ENCODE data around the gene NAXE. TPM values are rescaled to one million over a fixed set of nuclear protein-coding genes. Genes with fewer than 3 reads are reported as not detected.

NAXE gene
- total and polyA plus RNA-seq, 2 of the 13 experiments (the other 11 are each of a cell fraction or from before 2014, with no cell fraction given) = 39.4 to 59.4 TPM

DNA sequence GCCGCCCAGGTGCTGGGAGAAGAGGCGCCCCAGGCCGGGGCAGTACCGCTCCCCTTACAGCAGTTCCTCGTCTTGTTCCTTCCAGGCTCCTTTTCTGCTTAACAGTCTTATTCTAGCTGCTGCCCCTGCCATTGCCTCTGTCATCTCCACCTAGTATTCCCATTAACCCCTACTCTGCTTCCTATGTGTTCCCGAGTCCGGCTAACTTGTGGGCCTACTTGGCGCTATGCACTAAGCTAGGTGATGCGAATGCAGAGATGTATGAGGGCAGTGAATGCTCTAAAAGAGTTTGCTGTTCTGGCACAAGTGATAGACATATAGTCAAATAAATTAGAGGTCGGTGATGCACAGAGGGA is 18.9 kb upstream of the NAXE start (continued):
- TF ChIP-seq NFE2L1 (CRISPR knock-in tag; IDR thresholded peaks at IDR 0.05; ENCODE audit: borderline replicate concordance) (no peak), REL (CRISPR knock-in tag; conservative IDR thresholded peaks at IDR 0.05) (no peak; the same call in 1 of the 2 replicates), HOXA5 (CRISPR knock-in tag; IDR thresholded peaks at IDR 0.05) (0 out of 2 replicates have a peak, but pooled peaks have one; percentile 23), ZNF780A (CRISPR knock-in tag; IDR thresholded peaks at IDR 0.05) (no peak), ZFP36L2 (CRISPR knock-in tag; IDR thresholded peaks at IDR 0.05) (no peak), ZC3H13 (CRISPR knock-in tag; IDR thresholded peaks at IDR 0.05) (0 out of 2 replicates have a peak, but pooled peaks have one; percentile 2), ZNF263 (CRISPR knock-in tag; IDR thresholded peaks at IDR 0.05) (0 out of 2 replicates have a peak, but pooled peaks have one; percentile 4), MAFF (IDR thresholded peaks at IDR 0.05; ENCODE audit: low read depth, low read length) (no peak), SMAD3 (CRISPR knock-in tag; IDR thresholded peaks at IDR 0.05) (0 out of 2 replicates have a peak, but pooled peaks have one; percentile 13), KLF15 (CRISPR knock-in tag; IDR thresholded peaks at IDR 0.05; ENCODE audit: borderline replicate concordance) (no peak), ZIK1 (CRISPR knock-in tag; IDR thresholded peaks at IDR 0.05; ENCODE audit: borderline replicate concordance, low read depth) (no peak), SP2 (CRISPR knock-in tag; IDR thresholded peaks at IDR 0.05) (no peak), PPARG (CRISPR knock-in tag; conservative IDR thresholded peaks at IDR 0.05) (no peak), KMT2B (CRISPR knock-in tag; IDR thresholded peaks at IDR 0.05) (no peak), BRCA1 (CRISPR knock-in tag; IDR thresholded peaks at IDR 0.05) (no peak), ZNF382 (CRISPR knock-in tag; IDR thresholded peaks at IDR 0.05; ENCODE audit: borderline replicate concordance) (no peak), PHB2 (IDR thresholded peaks at IDR 0.05; ENCODE audit: partially characterized antibody) (no peak), ZFP36 (IDR thresholded peaks at IDR 0.05; ENCODE audit: borderline replicate concordance, low read depth, low read length, partially characterized antibody) (no peak), CCDC6 (CRISPR knock-in tag; IDR thresholded peaks at IDR 0.05) (no peak)
- TF ChIP-seq, protein P1, sequence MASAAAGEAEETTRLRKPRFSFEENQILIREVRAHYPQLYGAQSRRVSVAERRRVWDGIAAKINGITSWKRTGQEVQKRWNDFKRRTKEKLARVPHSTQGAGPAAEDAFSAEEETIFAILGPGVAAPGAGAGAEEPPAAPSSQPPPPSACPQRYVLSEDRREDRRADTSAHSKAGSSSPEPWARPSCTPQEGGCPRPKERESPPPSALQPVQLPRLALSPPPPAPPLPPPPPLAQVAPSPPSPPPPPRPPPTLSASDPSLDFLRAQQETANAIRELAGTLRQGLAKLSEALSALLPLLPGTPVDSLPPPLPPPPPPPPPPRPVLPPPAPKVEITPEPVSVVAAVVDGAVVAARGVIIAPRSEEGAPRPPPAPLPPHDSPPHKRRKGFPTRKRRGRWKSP (CRISPR knock-in tag; IDR thresholded peaks at IDR 0.05) = no peak
- TF ChIP-seq, protein P2, sequence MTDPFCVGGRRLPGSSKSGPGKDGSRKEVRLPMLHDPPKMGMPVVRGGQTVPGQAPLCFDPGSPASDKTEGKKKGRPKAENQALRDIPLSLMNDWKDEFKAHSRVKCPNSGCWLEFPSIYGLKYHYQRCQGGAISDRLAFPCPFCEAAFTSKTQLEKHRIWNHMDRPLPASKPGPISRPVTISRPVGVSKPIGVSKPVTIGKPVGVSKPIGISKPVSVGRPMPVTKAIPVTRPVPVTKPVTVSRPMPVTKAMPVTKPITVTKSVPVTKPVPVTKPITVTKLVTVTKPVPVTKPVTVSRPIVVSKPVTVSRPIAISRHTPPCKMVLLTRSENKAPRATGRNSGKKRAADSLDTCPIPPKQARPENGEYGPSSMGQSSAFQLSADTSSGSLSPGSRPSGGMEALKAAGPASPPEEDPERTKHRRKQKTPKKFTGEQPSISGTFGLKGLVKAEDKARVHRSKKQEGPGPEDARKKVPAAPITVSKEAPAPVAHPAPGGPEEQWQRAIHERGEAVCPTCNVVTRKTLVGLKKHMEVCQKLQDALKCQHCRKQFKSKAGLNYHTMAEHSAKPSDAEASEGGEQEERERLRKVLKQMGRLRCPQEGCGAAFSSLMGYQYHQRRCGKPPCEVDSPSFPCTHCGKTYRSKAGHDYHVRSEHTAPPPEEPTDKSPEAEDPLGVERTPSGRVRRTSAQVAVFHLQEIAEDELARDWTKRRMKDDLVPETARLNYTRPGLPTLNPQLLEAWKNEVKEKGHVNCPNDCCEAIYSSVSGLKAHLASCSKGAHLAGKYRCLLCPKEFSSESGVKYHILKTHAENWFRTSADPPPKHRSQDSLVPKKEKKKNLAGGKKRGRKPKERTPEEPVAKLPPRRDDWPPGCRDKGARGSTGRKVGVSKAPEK (CRISPR knock-in tag; IDR thresholded peaks at IDR 0.05; ENCODE audit: borderline replicate concordance) = no peak
- TF ChIP-seq, protein P3, sequence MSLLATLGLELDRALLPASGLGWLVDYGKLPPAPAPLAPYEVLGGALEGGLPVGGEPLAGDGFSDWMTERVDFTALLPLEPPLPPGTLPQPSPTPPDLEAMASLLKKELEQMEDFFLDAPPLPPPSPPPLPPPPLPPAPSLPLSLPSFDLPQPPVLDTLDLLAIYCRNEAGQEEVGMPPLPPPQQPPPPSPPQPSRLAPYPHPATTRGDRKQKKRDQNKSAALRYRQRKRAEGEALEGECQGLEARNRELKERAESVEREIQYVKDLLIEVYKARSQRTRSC (CRISPR knock-in tag; IDR thresholded peaks at IDR 0.05; ENCODE audit: low read depth) = no peak
- TF ChIP-seq, protein P4, sequence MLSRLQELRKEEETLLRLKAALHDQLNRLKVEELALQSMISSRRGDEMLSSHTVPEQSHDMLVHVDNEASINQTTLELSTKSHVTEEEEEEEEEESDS (CRISPR knock-in tag; IDR thresholded peaks at IDR 0.05; ENCODE audit: borderline replicate concordance) = no peak
- TF ChIP-seq, protein P5, sequence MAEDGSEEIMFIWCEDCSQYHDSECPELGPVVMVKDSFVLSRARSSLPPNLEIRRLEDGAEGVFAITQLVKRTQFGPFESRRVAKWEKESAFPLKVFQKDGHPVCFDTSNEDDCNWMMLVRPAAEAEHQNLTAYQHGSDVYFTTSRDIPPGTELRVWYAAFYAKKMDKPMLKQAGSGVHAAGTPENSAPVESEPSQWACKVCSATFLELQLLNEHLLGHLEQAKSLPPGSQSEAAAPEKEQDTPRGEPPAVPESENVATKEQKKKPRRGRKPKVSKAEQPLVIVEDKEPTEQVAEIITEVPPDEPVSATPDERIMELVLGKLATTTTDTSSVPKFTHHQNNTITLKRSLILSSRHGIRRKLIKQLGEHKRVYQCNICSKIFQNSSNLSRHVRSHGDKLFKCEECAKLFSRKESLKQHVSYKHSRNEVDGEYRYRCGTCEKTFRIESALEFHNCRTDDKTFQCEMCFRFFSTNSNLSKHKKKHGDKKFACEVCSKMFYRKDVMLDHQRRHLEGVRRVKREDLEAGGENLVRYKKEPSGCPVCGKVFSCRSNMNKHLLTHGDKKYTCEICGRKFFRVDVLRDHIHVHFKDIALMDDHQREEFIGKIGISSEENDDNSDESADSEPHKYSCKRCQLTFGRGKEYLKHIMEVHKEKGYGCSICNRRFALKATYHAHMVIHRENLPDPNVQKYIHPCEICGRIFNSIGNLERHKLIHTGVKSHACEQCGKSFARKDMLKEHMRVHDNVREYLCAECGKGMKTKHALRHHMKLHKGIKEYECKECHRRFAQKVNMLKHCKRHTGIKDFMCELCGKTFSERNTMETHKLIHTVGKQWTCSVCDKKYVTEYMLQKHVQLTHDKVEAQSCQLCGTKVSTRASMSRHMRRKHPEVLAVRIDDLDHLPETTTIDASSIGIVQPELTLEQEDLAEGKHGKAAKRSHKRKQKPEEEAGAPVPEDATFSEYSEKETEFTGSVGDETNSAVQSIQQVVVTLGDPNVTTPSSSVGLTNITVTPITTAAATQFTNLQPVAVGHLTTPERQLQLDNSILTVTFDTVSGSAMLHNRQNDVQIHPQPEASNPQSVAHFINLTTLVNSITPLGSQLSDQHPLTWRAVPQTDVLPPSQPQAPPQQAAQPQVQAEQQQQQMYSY (CRISPR knock-in tag; IDR thresholded peaks at IDR 0.05) = no peak

Data from HepG2 (cell line).